Small intestine (tissue), 7 donors: Measurements from ENCODE around the gene E2F2. TPM values are rescaled to one million over a fixed set of nuclear protein-coding genes. Genes with fewer than 3 reads are reported as not detected.

Experiments used
- DNase-seq, 2 donors: peaks; one replicate each; pipeline versions ENCODE4 v3.0.0 to v3.0.0-alpha.2; 2013
- FAIRE-seq: peaks from 2 replicates; lab custom pipeline; 2012; peaks lifted over from hg19 to GRCh38; lab: Jason Lieb, UNC
- H3K27ac ChIP-seq, 3 donors: one replicate each; pipeline ENCODE4 v1.5.1; 2013; ENCODE audit warnings: low read length in 2 of 3, mild to moderate bottlenecking in 2 of 3, control low read depth in 1 of 3, inconsistent platforms in 1 of 3, low read depth in 1 of 3, moderate library complexity in 1 of 3
- H3K27me3 ChIP-seq, 3 donors: one replicate each; pipeline ENCODE4 v1.6.1; 2013; ENCODE audit warnings: low read length in 3 of 3, inconsistent platforms in 1 of 3; ENCODE audit not compliant: control insufficient read depth in 3 of 3, insufficient read depth in 3 of 3
- H3K36me3 ChIP-seq, 3 donors: one replicate each; pipeline ENCODE4 v1.6.1; 2013; ENCODE audit warnings: low read length in 3 of 3, inconsistent platforms in 1 of 3, low read depth in 1 of 3, mild to moderate bottlenecking in 1 of 3, moderate library complexity in 1 of 3; ENCODE audit not compliant: control insufficient read depth in 3 of 3, insufficient read depth in 2 of 3
- H3K4me1 ChIP-seq, 3 donors: one replicate each; pipeline ENCODE4 v1.6.1; 2013; ENCODE audit warnings: low read length in 2 of 3, inconsistent platforms in 1 of 3, low read depth in 1 of 3, mild to moderate bottlenecking in 1 of 3, moderate library complexity in 1 of 3; ENCODE audit not compliant: control insufficient read depth in 3 of 3, insufficient read depth in 2 of 3
- H3K4me3 ChIP-seq, 3 donors: one replicate each; pipeline ENCODE4 v1.5.1; 2013; ENCODE audit warnings: low read length in 3 of 3, control low read depth in 1 of 3, inconsistent platforms in 1 of 3, low read depth in 1 of 3, mild to moderate bottlenecking in 1 of 3, moderate library complexity in 1 of 3
- H3K9me3 ChIP-seq, 2 donors: one replicate each; pipeline ENCODE4 v1.6.1; 2013; ENCODE audit warnings: low read depth in 1 of 2, low read length in 1 of 2; ENCODE audit not compliant: control insufficient read depth in 2 of 2, insufficient read depth in 1 of 2
- WGBS, 3 donors: extraction: QIAGEN DNeasy Blood & Tissue Kit; methylation state at CpG; one replicate each; pipeline ENCODE4 v1.1.7; 2013; 5-methylcytosine and 5-hydroxymethylcytosine counted together
- polyA plus RNA-seq, 4 donors: library from polyadenylated mRNA; stranded (reverse) in 3 of 4; unstranded in 1 of 4; fragments of 200-250 nt in 3 of 4; fragments of 120-200 nt in 1 of 4; gene quantifications; one replicate each; pipeline versions ENCODE4 v1.2.1 to v1.2.3, GENCODE V29; 2013
- donor health status: healthy with polysubstance abuse.
- donor health status: control.
- donor health status: control.
- donor health status: Bipolar disorder and iron deficiency.
- donor health status: healthy.

Gene E2F2
- polyA plus RNA-seq, 4 donors, result 1.9 to 4.0 (median 2.5) TPM

DNA sequence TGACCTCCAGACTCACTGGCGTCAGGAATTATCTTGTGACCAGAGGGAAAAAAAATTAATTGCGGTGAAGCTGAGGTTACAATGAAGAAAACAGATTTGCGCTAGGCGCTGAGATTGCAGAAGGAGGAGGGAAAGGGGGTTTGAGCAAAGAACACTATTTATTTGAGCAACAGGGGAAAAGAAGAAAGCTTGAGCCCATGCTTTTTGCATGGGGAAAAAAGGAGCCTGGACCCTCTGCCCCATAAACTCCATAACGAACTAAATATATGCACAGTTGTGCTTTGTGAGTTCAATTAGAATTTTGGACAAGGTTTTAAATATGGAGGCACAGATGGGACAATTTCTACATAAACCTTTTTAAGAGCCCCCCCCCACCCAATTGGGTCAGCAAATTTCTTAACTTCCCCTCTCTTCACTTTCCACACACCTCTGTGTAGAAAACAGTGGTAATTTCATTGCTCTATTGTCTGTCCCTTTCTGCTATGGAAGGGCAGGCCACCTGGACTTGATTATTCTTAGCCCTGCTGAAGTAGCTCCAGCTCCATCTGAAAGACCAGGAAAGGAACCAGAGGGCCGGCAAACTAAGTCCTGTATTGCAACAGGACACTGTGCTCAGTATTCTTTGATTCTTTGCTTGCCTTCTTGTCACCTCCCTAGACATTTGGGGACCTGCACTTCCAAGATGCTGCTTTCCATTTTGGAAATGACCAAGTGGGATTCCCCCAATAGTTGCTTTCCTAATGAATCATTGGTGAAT, 29.1 kb upstream of the E2F2 start:
- Histone ChIP-seq H3K27me3 (no peaks in the 10 kb centered on the region), H3K4me1 (peaks cover 2 to 71% (median 19%) of the 10 kb centered on the region in 3 donors), H3K4me3 (peak overlapping the region in 2 of 3 donors; percentile 73 to 89), H3K9me3 (no peaks in the 10 kb centered on the region), H3K27ac (peak overlapping the region; percentile 89 to 97 (median 92)), H3K36me3 (peaks cover 0 to 20% (median 0%) of the 10 kb centered on the region in 3 donors)
- 10 to 24% (median 14%) methylated on average over 6 of the region's 6 CpGs for WGBS, 3 donors
- no peak for FAIRE-seq
- no peak for DNase-seq

DNA sequence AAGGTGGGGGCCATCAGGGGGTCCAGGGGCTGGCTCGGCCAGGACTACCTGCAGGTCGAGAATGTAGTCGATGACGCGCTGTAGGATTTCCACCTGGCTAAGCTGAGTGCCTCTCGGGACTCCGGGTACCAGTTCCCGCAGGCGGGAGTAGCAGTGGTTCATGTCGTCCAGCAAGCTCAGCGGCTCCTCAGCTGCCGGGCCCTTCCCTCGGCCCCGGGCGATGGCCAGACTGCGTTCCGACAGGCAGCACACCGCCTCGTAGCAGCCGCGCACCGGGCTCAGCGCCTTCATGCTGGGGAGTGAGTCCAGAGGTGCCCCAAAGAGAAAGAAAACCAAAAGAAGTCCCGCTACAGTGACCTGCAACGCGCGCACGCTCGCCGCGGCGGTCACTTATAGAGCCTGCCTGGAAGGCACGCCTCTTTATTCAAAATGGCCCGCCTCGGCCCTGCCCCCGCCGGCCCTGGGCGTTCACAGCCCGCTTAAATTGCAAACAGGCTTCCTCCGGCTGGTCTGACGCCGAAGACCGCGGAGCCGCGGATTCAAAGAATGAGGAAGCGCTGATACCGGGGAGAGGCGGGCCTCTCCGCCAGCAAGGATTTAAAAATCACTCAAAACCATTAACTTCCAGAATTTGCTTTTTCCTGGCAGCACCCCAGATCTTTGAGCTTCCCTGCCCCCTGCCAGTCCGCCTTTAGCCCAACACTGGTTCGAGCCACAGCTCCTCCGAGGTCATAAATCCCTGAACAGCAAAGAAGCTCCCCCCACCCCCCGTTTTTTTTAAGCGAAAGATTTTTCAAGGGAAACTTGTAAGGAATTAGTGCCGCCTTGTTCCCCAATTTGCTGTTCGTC, 28.3 kb upstream of the E2F2 start, which contains the start of gene ID3:
TSS of gene ID3 (minus strand) at position 366 of the 849 bp plus-strand sequence. CDS start at position 291, 75 bp downstream.
- WGBS, 3 donors, result 0 to 1% (median 0%) methylated on average over 56 to 57 of the region's 57 CpGs
- Histone ChIP-seq H3K4me3 (peak within 1 kb of the TSS; percentile 73 to 89 (median 80)), H3K4me1 (peaks cover 2 to 69% (median 19%) of the 10 kb centered on the region in 3 donors), H3K27me3 (no peaks in the 10 kb centered on the region), H3K36me3 (peaks cover 0 to 20% (median 0%) of the 10 kb centered on the region in 3 donors), H3K27ac (peak within 1 kb of the TSS; percentile 89 to 97 (median 92)), H3K9me3 (no peaks in the 10 kb centered on the region)
- FAIRE-seq (no peak), DNase-seq (peak; percentile 98)

DNA sequence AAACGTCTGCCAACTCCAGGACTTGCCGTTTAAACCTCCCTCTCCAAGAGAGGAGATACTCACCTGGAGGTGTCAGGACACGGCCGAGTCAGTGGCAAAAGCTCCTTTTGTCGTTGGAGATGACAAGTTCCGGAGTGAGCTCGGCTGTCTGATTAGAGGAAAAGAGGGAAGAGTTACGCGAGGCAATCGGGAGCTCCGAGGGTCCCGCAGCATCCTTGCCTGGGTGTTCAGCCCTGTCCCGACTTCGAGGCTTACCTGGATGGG, 27.8 kb upstream of the E2F2 start:
- peaks cover under 1 to 69% (median 19%) of the 10 kb centered on the region in 3 donors for H3K4me1 ChIP-seq
- peak overlapping the region; percentile 89 to 97 (median 92) for H3K27ac ChIP-seq
- DNase-seq (peak in 1 of 2 donors; percentile 64), FAIRE-seq (no peak)
- H3K9me3 ChIP-seq, result no peaks in the 10 kb centered on the region
- H3K4me3 ChIP-seq, result peak overlapping the region; percentile 73 to 89 (median 80)
- H3K36me3 ChIP-seq, result peaks cover 0 to 20% (median 0%) of the 10 kb centered on the region in 3 donors
- WGBS, 3 donors, result 1% methylated on average over 14 of the region's 14 CpGs
- no peaks in the 10 kb centered on the region for H3K27me3 ChIP-seq

DNA sequence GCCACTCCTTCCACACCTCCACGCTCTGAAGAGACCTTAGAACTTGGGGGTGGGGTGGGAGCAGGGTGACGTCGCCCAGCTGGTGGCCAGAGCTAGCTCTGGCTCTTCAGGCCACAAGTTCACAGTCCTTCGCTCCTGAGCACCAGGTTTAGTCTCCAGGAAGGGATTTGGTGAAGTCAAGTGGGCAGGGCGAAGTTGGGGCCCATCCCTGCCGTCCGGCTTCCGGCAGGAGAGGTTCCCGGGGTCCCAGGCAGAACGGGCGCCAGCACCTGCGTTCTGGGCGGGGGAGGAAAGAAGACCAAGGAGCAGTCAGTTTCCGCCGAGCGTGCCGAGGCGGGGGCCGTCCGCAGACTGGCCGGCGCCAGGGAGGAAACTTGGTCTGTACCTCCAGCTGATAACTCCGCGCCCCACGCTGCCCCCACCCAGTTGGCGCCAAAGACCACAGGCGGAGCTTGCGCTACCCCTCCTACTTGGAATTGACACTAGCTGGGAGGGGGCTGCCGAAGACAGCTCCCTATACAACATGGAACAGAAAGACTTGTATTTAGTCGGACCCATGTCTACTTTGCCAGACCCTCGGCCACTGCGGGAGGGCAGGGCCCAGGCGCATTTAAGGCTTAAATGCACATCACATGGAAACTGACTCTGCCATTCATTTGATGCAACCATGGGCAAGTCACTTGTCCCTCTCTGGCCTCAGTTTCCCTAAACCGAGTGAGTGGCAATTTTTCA, 27.3 kb upstream of the E2F2 start:
- no peak for FAIRE-seq
- peak overlapping the region; percentile 89 to 97 (median 92) for H3K27ac ChIP-seq
- H3K4me1 ChIP-seq, result peaks cover 0 to 68% (median 19%) of the 10 kb centered on the region in 3 donors
- peaks cover 0 to 20% (median 0%) of the 10 kb centered on the region in 3 donors for H3K36me3 ChIP-seq
- no peaks in the 10 kb centered on the region for H3K27me3 ChIP-seq
- peak overlapping the region; percentile 73 to 89 (median 80) for H3K4me3 ChIP-seq
- no peaks in the 10 kb centered on the region for H3K9me3 ChIP-seq
- 1% methylated on average over 30 to 34 of the region's 34 CpGs for WGBS, 3 donors
- DNase-seq, result peak; percentile 90 to 94

DNA sequence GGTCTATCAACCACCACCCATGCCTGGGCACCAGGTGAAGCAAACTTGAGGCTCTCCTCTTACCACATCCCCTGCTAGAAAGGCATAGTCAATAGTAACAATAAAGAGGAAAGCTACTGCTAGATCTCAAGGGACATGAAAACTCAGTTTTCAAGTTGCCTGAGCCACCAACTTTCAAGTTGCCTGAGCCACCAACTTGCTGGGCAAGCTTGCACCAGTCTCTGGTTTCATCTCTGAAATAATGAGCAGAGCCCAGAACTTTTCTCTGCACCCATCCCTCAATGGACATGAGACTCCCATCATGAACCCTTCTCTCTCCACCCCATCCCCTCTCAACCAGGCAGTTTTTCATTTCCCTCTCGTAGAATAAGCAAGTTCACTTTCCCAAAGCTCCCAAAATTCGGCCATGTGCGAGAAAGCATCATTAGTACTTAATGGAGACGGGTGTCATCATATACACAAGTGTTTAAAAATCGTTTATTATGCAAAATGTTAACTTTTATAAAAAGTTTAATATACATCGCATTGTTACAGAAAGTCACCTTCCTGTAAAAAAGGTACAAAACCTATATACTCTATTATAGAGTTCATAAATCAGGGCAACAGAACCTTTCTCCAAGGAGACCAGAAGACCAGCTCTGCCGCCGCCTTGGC, 26.6 kb upstream of the E2F2 start:
- H3K4me3 ChIP-seq, result peak overlapping the region; percentile 73 to 89 (median 80)
- no peak for FAIRE-seq
- no peak for DNase-seq
- H3K27me3 ChIP-seq, result no peaks in the 10 kb centered on the region
- WGBS, 3 donors, result 6 to 29% (median 20%) methylated on average over 8 of the region's 8 CpGs
- no peaks in the 10 kb centered on the region for H3K9me3 ChIP-seq
- H3K4me1 ChIP-seq, result peaks cover 0 to 63% (median 19%) of the 10 kb centered on the region in 3 donors
- H3K27ac ChIP-seq, result peak overlapping the region; percentile 89 to 97 (median 92)
- H3K36me3 ChIP-seq, result peaks cover 0 to 20% (median 0%) of the 10 kb centered on the region in 3 donors

DNA sequence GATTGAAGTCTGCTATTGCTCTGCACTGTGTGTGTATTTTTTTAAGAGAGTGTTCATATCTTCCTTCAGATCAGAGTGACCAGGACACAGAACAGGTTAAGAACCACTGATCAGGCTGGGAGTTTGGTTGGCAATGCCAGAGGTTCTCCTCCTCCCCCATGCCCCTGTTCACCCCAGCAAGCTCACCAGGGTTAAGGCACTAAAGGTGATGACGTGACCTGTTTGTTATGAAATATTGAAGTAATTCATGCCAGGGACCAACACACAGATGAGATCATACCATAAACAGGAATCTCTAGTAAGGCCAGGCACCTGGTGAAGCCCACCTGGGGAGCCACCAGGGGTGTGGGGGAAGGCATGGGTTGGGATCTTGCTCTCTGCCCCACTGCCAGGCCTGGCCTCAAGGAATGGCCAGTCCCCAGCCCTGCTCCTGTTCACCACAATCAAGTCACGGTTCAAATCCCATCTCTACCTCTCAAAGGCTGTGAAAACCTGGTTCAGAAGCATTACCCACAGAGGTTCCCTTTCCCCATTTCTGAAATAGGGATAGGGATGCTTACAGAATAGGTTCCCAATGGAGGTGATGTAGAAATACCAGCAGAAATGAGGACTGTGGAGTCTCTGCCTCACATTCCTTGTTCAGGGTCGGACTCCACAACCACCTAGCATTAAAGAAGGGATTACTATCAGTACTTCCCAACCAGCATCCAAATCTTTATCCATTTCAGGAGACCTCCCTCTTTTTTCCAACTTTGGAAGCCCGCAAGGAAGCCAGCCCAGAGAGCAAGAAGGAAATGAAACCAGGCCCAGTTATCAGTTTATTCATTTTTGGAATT, 25.8 kb upstream of the E2F2 start:
- no peaks in the 10 kb centered on the region for H3K27me3 ChIP-seq
- 37 to 53% (median 48%) methylated on average over 4 of the region's 4 CpGs for WGBS, 3 donors
- no peaks in the 10 kb centered on the region for H3K9me3 ChIP-seq
- H3K27ac ChIP-seq, result peak overlapping the region; percentile 89 to 97 (median 92)
- peaks cover 0 to 59% (median 19%) of the 10 kb centered on the region in 3 donors for H3K4me1 ChIP-seq
- DNase-seq (peak in 1 of 2 donors; percentile 70), FAIRE-seq (no peak)
- H3K4me3 ChIP-seq, result peak overlapping the region; percentile 8 to 89 (median 73)
- H3K36me3 ChIP-seq, result peaks cover 0 to 20% (median 0%) of the 10 kb centered on the region in 3 donors

DNA sequence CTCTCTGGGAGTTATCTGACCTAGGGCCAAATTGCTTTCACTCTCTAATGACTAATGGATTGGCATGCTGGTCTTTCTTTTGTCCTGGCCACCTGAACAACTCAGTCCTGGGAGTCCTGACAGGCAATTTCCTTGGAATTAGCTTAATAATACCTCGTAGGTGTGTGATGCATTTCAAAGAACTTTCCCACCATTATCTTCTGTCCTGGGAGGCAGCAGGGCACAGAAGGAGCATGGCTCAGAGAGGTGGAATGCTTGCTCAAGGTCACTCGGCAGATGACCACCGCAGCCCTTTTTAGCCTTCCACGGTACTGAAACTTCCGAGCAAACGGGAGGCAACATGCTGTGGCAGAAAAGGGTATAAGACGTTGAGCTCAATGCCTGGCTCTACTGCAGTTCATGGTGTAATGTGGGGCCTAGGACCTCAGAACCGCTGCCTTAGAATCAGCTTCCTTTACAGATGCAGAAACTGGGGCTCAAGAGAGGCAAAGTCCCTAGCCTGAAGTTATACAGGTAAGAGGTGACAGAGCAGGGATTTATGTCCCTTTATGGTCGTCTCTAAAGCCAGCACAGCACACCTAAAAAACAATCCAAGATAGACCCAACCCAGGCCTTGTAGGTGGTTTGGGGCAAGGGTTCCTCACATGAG, 25.1 kb upstream of the E2F2 start:
- H3K9me3 ChIP-seq, result no peaks in the 10 kb centered on the region
- H3K36me3 ChIP-seq, result peaks cover 0 to 20% (median 0%) of the 10 kb centered on the region in 3 donors
- H3K27ac ChIP-seq, result peak overlapping the region; percentile 89 to 97 (median 92)
- peak overlapping the region in 1 of 3 donors; percentile 51 for H3K4me3 ChIP-seq
- DNase-seq, result peak; percentile 62 to 77
- no peaks in the 10 kb centered on the region for H3K27me3 ChIP-seq
- H3K4me1 ChIP-seq, result peaks cover 0 to 52% (median 12%) of the 10 kb centered on the region in 3 donors
- FAIRE-seq, result no peak
- 26 to 47% (median 41%) methylated on average over 9 of the region's 9 CpGs for WGBS, 3 donors
